Natural killer cell treated with Interleukin-12 subunit alpha and Interleukin-12 subunit beta and Interleukin-15 and Interleukin-18, amount 100 ng/mL, for 72 hours (primary cell): ENCODE data around the gene TPK1. TPM values are rescaled to one million over a fixed set of nuclear protein-coding genes. Genes with fewer than 3 reads are reported as not detected.

ENCODE experiments used
- ATAC-seq, 2 donors: fragments of 150-1000 bp; cut with Tn5 transposase in 1 of 2; sonication (Bioruptor Pico), chemical (Tn5 transposase) in 1 of 2; 2 replicates each; pipeline ENCODE4 v1.10.0; 2021
- DNase-seq: peaks from one replicate; pipeline ENCODE4 v3.0.0; 2022; ENCODE audit warnings: low spot score
- H3K27ac Mint-ChIP-seq, 2 donors: 1 replicate in 1 of 2; 2 replicates in 1 of 2; pipeline ENCODE4 v1.8.0; 2022; ENCODE audit warnings: mixed read lengths in 2 of 2, mild to moderate bottlenecking in 1 of 2, moderate library complexity in 1 of 2
- H3K27me3 Mint-ChIP-seq, 2 donors: 1 replicate in 1 of 2; 2 replicates in 1 of 2; pipeline ENCODE4 v1.8.0; 2022; ENCODE audit warnings: mixed read lengths in 2 of 2
- H3K36me3 Mint-ChIP-seq: one replicate; pipeline ENCODE4 v1.8.0; 2022; ENCODE audit warnings: mixed read lengths
- H3K4me1 Mint-ChIP-seq, 2 donors: 1 replicate in 1 of 2; 2 replicates in 1 of 2; pipeline ENCODE4 v1.8.0; 2022; ENCODE audit warnings: low read depth in 2 of 2, mixed read lengths in 2 of 2, mild to moderate bottlenecking in 1 of 2
- H3K4me3 Mint-ChIP-seq: one replicate; pipeline ENCODE4 v1.8.0; 2022; ENCODE audit warnings: mixed read lengths
- H3K9me3 Mint-ChIP-seq: 2 replicates; pipeline ENCODE4 v1.8.0; 2022; ENCODE audit warnings: mixed read lengths
- total RNA-seq, 2 donors: library from RNA; stranded (reverse); gene quantifications; one replicate each; pipeline ENCODE4 v1.2.3, GENCODE V29; 2022

The TPK1 gene
- total RNA-seq, 2 donors from 2014 or later: 10.7 to 13.0 TPM

- Mint-ChIP-seq H3K27ac (peak overlapping the region; percentile 89 to 98), H3K9me3 (peaks cover 3% of the 10 kb centered on the region), H3K4me1 (peaks cover 14 to 16% of the 10 kb centered on the region in 2 donors), H3K4me3 (peak overlapping the region; percentile 80), H3K27me3 (peaks cover 5 to 8% of the 10 kb centered on the region in 2 donors), H3K36me3 (peaks cover 4% of the 10 kb centered on the region)
- peak; percentile 87 to 93 for ATAC-seq
- DNase-seq: peak; percentile 85
Observed at GRCh38 chr7:144842377-144842851, 6.6 kb upstream of the TPK1 start.

- Mint-ChIP-seq H3K27me3 (no peaks in the 10 kb centered on the region), H3K9me3 (peaks cover 4% of the 10 kb centered on the region), H3K36me3 (peaks cover 11% of the 10 kb centered on the region), H3K4me1 (peaks cover 13 to 17% of the 10 kb centered on the region in 2 donors), H3K4me3 (peak overlapping the region; percentile 93), H3K27ac (peak overlapping the region; percentile 89 to 95)
- DNase-seq (no peak), ATAC-seq (no peak)
Observed at GRCh38 chr7:144836545-144836842, 641 bp upstream of the TPK1 start.

DNA sequence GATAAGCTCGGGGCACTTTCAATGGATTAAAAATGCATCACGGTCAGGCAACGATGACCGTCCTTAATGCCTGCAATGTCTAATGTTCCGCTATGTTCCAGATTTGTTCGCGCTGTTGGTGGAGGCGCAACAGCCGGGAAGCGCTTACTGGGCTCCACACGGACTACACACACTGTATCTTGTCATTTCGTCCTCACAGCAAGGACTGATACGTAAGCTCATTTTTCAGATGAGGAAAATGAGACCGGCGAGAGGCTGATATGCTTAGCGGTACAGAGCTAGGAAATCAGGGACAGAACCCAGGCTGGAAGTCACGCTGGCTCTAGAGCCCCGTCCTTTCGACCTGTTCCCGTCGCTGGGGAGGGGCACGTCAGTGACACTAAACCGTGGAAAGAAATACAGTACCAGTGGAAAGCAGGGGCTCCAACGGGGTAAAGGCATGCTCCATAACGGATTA is 670 bp downstream of the TPK1 start:
- Mint-ChIP-seq H3K9me3 (peaks cover 4% of the 10 kb centered on the region), H3K36me3 (peaks cover 11% of the 10 kb centered on the region), H3K27ac (peak overlapping the region; percentile 95 to 99), H3K4me1 (peaks cover 20 to 21% of the 10 kb centered on the region in 2 donors), H3K27me3 (no peaks in the 10 kb centered on the region), H3K4me3 (peak overlapping the region; percentile 93)
- ATAC-seq (peak; percentile 35 to 61), DNase-seq (no peak)

DNA sequence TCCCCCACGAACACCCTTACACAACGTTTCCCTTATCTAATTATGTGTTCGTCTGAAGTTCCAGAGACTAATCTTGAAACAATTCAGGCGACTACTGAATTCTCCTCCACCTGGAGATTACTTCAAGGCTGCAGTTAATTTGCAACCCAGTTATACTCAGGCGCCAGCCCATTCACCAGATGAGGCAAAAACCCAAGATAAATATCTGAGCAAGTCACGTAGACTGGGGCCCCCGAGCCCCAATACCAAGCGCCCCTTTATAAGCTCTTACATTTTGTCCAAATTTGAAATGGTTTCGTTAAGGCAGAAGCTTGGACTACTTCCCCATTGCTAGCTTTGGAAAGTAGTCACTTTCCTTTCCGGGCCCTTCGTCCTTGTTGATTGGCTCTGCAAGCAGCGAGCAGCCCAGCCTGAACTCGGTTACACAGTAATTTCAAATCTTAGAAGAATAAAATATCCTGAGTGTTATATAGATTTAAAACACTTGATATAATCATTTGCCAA is 1.2 kb downstream of the TPK1 start:
- peak overlapping the region; percentile 95 to 99 for H3K27ac Mint-ChIP-seq
- peaks cover 10% of the 10 kb centered on the region for H3K36me3 Mint-ChIP-seq
- DNase-seq (no peak), ATAC-seq (no peak)
- peaks cover 23% of the 10 kb centered on the region in 2 donors for H3K4me1 Mint-ChIP-seq
- peaks cover 4% of the 10 kb centered on the region for H3K9me3 Mint-ChIP-seq
- no peaks in the 10 kb centered on the region for H3K27me3 Mint-ChIP-seq
- H3K4me3 Mint-ChIP-seq: peak overlapping the region; percentile 93

GRCh38 chr7:144830811-144831210 is 5.0 kb downstream of the TPK1 start:
- no peak for ATAC-seq
- Mint-ChIP-seq H3K4me1 (peaks cover 15 to 23% of the 10 kb centered on the region in 2 donors), H3K36me3 (no peaks in the 10 kb centered on the region)

DNA sequence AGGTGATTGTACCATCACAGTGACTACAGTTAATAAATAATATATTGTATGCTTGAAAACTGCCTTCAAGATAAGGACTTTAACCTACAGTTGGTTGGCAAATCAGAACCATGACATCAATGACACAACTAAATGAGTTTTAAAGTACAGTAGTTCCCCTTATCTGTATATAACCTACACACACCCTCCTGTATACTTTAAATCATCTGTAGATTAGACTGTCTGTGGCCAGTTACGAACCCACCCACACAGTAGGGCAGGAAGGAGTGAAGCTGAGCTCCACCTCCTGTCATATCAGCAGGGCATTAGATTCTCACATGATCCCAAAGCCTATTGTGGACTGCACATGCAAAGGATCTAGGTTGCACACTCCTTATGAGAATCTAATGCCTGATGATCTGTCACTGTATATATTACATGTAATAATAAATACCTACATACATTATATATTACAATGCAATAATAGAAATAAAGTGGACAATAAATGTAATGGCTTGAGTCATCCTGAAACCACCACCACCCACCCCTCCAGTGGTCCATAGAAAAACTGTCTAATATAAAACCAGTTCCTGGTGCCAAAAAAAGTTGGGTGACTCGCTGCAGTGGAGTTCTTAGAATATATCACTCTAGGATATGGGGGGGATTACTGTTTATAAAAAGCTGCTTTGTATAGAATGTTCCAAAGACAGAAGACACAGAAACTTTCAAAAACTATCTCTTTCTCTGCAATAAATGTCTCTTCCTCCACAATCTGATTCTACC is 5.6 kb downstream of the TPK1 start:
- DNase-seq (no peak), ATAC-seq (no peak)
- Mint-ChIP-seq H3K9me3 (no peaks in the 10 kb centered on the region), H3K27me3 (no peaks in the 10 kb centered on the region), H3K4me1 (peaks cover 15 to 23% of the 10 kb centered on the region in 2 donors), H3K4me3 (no peak overlapping the region), H3K27ac (no peak overlapping the region), H3K36me3 (no peaks in the 10 kb centered on the region)

More at GRCh38 chr7:144830811-144831210, 5.0 kb downstream of the TPK1 start:
- no peak for DNase-seq
- Mint-ChIP-seq H3K27me3 (no peaks in the 10 kb centered on the region), H3K27ac (no peak overlapping the region), H3K9me3 (no peaks in the 10 kb centered on the region), H3K4me3 (no peak overlapping the region)

- Mint-ChIP-seq H3K27ac (no peak overlapping the region), H3K27me3 (no peaks in the 10 kb centered on the region), H3K9me3 (no peaks in the 10 kb centered on the region), H3K4me1 (peaks cover 6 to 11% of the 10 kb centered on the region in 2 donors), H3K4me3 (no peak overlapping the region), H3K36me3 (no peaks in the 10 kb centered on the region)
- no peak for ATAC-seq
- DNase-seq: no peak
Observed at GRCh38 chr7:144827621-144828020, 8.2 kb downstream of the TPK1 start.

GRCh38 chr7:144826208-144826607 is 9.6 kb downstream of the TPK1 start:
- DNase-seq (no peak), ATAC-seq (no peak)
- H3K27ac Mint-ChIP-seq: no peak overlapping the region
- H3K36me3 Mint-ChIP-seq: no peaks in the 10 kb centered on the region
- H3K4me3 Mint-ChIP-seq: no peak overlapping the region
- no peaks in the 10 kb centered on the region for H3K27me3 Mint-ChIP-seq
- peaks cover 8 to 13% of the 10 kb centered on the region in 2 donors for H3K4me1 Mint-ChIP-seq
- no peaks in the 10 kb centered on the region for H3K9me3 Mint-ChIP-seq

DNA sequence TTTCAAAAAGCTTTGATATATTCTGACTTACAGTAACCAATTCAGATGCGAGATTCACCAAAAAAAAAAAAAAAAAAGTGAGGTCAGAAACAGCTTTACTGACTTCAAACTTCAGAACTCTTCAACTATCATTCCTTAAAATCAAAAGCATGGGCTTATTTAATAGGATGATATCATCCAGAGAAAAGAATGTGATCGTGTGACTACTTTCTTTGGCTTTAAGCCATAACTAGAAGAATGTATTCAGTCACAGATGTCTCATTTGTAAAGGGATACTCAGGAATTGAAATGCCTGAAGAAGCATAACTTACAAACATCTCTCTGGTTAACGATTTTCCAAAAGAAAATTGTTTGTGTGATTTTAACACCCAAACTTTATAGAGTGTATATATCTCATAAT is 11.5 kb downstream of the TPK1 start:
- H3K4me3 Mint-ChIP-seq: no peak overlapping the region
- H3K36me3 Mint-ChIP-seq: no peaks in the 10 kb centered on the region
- no peaks in the 10 kb centered on the region for H3K9me3 Mint-ChIP-seq
- peaks cover 14 to 15% of the 10 kb centered on the region in 2 donors for H3K4me1 Mint-ChIP-seq
- DNase-seq (no peak), ATAC-seq (no peak)
- no peak overlapping the region for H3K27ac Mint-ChIP-seq
- no peaks in the 10 kb centered on the region for H3K27me3 Mint-ChIP-seq

GRCh38 chr7:144822223-144822622 is 13.6 kb downstream of the TPK1 start:
- ATAC-seq: no peak
- Mint-ChIP-seq H3K4me1 (peaks cover 27 to 29% of the 10 kb centered on the region in 2 donors), H3K27me3 (no peaks in the 10 kb centered on the region), H3K27ac (no peak overlapping the region), H3K9me3 (no peaks in the 10 kb centered on the region), H3K4me3 (no peak overlapping the region), H3K36me3 (no peaks in the 10 kb centered on the region)
- no peak for DNase-seq

DNA sequence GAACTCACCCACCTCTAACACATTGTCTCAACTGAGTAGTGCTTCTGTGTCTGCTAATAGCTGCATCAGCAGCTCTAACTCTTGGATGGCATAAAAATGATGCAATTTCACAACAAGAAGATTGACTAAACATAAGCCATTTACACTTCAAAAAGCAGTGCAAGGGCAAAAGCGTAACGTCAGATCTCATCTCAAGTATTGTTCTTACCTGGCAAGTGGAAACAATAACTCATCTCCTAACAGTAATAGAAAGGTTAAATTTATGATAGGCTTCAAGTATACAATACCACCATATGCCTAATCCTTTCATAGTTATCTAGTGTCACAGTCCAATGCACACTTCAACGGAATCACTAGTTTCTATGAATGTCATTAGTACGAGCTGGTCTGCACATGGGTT is 14.8 kb downstream of the TPK1 start:
- H3K36me3 Mint-ChIP-seq: no peaks in the 10 kb centered on the region
- peak overlapping the region in 1 of 2 donors; percentile 42 for H3K27ac Mint-ChIP-seq
- no peaks in the 10 kb centered on the region for H3K9me3 Mint-ChIP-seq
- no peak overlapping the region for H3K4me3 Mint-ChIP-seq
- no peak for DNase-seq
- ATAC-seq: peak; percentile 20 to 71
- H3K27me3 Mint-ChIP-seq: no peaks in the 10 kb centered on the region
- H3K4me1 Mint-ChIP-seq: peaks cover 27 to 29% of the 10 kb centered on the region in 2 donors

DNA sequence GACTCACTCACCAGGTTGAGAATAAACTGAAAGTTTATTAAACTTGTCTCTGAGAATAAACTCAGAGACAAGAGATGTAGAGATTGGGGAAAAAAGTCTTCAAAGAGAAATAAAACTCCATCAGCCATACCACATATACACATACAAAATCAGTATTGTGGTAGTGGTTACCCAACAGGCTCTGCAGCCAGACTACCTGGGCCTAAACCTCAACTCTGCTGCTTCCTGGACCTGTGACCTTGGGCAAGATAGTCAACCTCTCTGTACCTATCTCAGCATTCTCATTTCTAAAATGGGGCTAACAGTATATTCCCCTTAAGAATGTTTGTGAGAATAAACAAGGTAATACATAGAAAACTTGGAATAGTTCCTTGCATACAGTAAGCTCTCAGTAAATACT is 15.3 kb downstream of the TPK1 start:
- ATAC-seq (peak in 1 of 2 donors; percentile 36), DNase-seq (no peak)
- Mint-ChIP-seq H3K27me3 (no peaks in the 10 kb centered on the region), H3K4me1 (peaks cover 27 to 29% of the 10 kb centered on the region in 2 donors), H3K27ac (peak overlapping the region; percentile 14 to 28), H3K36me3 (no peaks in the 10 kb centered on the region), H3K4me3 (no peak overlapping the region), H3K9me3 (no peaks in the 10 kb centered on the region)

GRCh38 chr7:144819566-144819965 is 16.3 kb downstream of the TPK1 start:
- no peak for DNase-seq
- Mint-ChIP-seq H3K9me3 (no peaks in the 10 kb centered on the region), H3K4me3 (no peak overlapping the region), H3K27me3 (no peaks in the 10 kb centered on the region), H3K36me3 (no peaks in the 10 kb centered on the region), H3K27ac (peak overlapping the region in 1 of 2 donors; percentile 14), H3K4me1 (peaks cover 27 to 29% of the 10 kb centered on the region in 2 donors)
- no peak for ATAC-seq

- Mint-ChIP-seq H3K4me3 (peak overlapping the region; percentile 34), H3K9me3 (no peaks in the 10 kb centered on the region), H3K27me3 (no peaks in the 10 kb centered on the region), H3K27ac (peak overlapping the region; percentile 19 to 49), H3K4me1 (peaks cover 28 to 29% of the 10 kb centered on the region in 2 donors), H3K36me3 (no peaks in the 10 kb centered on the region)
- ATAC-seq (peak; percentile 65 to 71), DNase-seq (no peak)
Observed at GRCh38 chr7:144818511-144818910, 17.3 kb downstream of the TPK1 start.
